HTERT RPE-1 (cell line): ENCODE data around the gene PRAC1.

Experiments
- in situ Hi-C: fragments of 300-500 bp; cut with MboI; formaldehyde crosslinking; loops from 4 replicates; pipeline ENCODE4 v1.14.3; 2020; ENCODE audit warnings: low sequenced_read_pairs

PRAC1 gene

DNA sequence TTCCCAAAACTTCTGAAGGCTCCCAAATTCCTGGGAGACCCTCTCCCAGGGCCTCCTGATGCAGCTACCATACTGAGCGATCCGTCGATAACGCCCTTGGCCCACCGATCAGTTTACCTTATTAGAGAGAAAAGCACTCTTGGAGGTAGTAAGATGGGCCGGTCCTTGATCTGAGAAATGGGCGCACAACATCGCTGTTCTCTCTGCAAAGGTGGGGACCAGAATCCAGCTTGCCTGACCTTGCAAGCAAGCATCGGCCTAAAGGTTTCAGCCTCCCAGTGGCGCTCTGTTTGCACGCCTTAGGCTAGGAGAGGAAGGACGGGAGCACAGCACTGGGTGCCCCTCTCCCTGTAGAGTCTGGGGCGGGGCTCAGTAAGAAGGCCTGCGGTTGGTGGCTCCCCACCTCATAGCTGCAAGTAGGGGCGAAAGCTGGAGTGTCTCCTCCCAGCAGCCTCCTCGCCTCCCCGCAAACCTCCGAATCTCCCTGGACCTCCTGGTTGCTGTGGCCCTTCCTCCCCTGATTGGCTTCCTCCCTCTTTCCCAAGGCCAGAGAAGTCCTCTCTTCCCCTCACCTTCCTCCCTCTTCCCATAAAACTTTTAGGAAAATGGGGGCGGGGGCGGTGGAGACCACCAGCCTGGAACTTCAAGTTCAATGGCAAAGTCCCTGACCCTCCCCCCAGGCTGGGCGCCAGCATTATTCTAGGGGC, at the start of gene PRAC1:
Gene PRAC1 (minus strand): TSS at position 318 of the 707 bp plus-strand sequence. CDS start 126 bp downstream, at position 192.
- in situ Hi-C loops = no loop called here

DNA sequence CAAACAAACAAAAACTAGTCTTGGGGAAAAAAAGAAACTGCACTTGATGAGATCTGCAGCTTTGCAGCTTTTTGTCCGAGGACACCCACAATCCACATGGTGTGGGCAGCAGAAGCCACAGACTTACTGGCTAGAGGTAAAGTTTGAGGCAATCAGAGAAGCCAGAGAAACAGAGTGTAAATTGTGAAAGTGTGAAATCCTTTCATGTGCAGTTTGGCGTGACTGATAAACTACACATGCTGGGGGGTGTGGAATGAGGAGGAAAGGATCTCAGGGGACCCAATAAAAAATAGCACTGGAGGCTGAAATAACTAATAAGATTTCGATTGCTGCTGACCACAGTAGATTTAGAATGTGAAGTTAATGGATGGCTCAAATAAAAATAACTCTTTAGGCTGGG, 48.6 kb upstream of the PRAC1 start:
- in situ Hi-C loops = no loop called here

GRCh38 chr17:48769009-48769675, 46.8 kb upstream of the PRAC1 start:
- in situ Hi-C loops = no loop called here

DNA sequence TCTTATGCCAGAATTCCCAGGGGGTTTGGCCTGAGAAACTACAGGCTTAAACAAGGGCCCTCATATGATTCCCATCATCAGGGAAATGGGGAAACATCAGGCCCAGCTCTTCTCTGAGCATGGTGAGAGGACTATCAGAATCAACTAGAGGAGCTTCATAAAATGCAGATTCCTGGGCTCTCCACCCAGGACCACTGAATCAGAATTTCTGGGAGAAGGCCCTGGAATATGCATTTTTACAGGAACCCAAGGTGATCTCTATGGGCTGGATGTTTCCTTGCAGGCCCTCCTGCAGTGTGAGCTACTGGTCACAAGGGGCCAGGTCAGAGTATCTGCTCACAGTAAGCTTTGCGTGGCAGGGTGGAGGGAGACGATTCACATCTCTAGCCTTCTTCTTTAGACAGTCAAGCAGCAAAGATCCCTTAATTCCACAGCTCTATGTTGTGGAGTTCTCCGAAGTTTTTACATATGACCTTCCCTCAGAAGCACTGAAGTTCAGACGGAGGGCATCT, 45.0 kb upstream of the PRAC1 start:
- in situ Hi-C loops = no loop called here

GRCh38 chr17:48761114-48761513, 38.8 kb upstream of the PRAC1 start:
- in situ Hi-C loops = no loop called here

DNA sequence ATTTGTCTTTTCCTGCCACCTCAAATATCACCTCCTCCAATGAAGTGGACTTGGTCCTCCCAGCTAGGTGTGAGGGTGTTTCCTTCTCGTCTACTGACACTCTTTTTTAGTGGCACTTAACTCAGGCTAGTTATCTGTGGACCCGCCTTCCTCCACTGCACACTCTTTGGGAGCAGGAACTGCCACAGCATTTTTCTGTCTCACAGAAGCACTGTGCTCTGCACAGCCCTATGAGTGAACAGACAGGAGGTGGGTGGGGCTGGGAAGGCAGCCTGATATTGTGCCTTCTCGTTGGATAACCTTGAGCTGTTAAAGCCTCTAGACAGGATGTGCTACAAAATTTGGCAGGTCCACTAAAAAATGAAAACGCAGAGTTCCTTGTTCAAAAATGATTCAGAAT, 38.1 kb upstream of the PRAC1 start:
- in situ Hi-C loops = no loop called here

GRCh38 chr17:48759288-48759687, 37.0 kb upstream of the PRAC1 start:
- in situ Hi-C loops = no loop called here

- in situ Hi-C loops = no loop called here
Measured at GRCh38 chr17:48757524-48757961, 35.2 kb upstream of the PRAC1 start.

DNA sequence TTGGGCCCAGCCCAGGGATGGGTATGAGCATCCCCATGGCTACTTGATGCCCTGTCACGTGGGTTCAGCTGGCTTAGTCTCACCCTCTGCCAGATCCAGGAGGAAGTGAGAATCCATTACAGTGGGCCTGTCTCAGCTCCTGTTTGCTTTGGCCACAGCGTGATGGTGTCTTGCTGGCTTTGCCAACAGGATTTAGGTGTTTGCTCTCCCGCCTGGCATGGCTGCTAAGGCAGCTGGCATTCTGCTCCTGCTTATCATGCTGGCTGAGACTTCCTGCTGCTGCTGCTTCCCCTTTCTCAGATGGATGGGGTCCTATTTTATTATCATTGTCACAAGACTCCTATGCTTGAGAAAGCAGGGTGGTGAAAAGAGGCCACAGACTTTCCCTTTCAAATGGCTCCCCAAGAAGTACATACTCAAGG, 34.5 kb upstream of the PRAC1 start:
- in situ Hi-C loops = no loop called here

DNA sequence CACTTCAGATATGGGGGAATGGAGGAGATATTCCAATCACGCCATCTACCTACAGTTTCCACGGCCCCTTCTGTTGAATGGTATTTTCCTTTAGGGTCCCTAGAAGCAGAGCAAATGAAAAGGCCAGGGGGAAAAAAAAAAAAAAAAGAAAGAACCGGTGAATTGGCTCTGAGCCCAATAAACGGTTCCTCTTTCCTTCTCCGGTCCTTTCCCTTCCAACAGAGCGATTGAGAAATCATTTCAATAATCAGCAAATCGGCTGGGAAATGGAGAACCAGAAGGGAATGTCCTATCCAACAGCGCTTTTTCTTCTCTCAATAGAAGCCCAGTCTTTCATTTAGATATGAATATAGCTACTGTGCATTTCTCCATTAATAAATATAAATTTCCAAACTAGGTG, 33.0 kb upstream of the PRAC1 start:
- in situ Hi-C loops = no loop called here

- in situ Hi-C loops = no loop called here
Measured at GRCh38 chr17:48754500-48755261, 32.4 kb upstream of the PRAC1 start.

DNA sequence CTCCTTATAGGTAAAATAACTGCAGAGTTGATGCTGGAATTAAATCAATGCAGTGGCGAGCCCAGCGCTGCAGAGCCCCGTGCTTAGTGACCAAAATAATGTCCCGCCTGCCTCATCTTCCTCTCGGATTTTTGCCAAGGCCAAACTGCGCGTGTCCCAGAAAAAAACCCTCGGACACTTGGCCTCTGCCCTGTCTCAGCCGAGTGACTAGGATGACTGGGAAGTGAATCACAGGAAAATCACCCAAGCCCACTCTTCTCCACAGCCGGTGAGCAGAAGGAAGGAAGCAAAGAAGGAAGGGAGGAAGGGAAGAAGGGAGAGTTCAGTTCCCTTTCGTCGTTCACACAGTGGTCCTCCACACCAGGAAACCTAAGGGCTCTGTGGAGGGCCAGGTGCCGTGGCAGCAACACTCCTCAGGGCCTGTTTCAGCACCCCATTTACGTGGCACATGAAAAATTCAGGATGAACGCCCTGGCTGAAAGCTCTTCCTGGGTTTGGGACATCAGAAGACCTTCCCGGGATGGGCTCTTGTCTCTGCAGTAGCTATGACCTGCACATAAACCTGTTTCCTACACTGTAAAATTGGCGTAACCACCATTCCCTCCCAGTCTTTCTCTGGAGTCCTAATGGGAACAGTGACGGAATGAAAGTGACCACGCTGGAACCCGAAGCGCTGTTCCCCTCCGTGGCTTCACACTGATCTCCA, 31.6 kb upstream of the PRAC1 start:
- in situ Hi-C loops = no loop called here

DNA sequence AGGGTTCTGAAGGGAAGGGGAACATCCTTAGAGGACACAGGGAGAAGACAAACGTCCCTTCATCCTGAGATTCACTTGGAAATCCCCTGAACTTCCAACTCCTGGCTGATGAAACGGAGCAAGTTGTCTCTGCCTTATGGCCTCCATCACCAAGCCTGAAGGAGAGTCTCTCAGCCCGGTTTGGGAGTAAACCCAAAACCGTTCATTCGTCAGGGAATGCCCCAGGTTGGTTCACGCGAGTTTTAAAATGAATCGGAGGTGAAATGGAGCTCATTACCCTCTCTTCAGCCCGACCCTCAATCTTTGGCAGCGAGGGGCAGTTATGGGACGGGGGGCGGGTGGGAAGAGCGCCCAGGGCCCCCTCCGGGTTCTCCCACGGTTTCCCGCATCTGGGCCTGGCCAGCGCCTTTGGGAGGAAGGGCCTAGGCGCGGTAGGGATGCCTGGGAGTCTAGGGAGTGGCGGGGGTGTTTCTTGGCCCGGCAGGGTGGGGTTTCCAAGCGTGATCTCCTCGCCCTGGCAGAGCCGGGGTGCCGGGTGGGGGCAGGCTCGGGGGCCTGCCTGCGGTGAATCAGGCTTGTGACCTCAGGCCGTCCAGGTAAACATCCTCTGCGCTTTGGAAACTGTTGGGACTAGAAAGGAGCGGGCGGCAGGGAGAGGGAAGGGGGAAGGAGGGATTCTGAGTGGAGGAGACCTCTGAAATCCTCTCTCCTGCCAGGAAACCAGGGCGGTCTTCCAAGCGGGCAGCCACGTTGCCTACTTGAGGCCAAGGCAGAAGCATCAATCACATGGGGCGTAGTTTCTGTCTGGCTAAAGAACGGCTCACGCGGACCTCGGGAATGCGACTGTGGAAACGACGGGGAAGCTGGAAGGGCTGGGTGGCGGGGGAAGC, 30.3 kb upstream of the PRAC1 start:
- in situ Hi-C loops = no loop called here

DNA sequence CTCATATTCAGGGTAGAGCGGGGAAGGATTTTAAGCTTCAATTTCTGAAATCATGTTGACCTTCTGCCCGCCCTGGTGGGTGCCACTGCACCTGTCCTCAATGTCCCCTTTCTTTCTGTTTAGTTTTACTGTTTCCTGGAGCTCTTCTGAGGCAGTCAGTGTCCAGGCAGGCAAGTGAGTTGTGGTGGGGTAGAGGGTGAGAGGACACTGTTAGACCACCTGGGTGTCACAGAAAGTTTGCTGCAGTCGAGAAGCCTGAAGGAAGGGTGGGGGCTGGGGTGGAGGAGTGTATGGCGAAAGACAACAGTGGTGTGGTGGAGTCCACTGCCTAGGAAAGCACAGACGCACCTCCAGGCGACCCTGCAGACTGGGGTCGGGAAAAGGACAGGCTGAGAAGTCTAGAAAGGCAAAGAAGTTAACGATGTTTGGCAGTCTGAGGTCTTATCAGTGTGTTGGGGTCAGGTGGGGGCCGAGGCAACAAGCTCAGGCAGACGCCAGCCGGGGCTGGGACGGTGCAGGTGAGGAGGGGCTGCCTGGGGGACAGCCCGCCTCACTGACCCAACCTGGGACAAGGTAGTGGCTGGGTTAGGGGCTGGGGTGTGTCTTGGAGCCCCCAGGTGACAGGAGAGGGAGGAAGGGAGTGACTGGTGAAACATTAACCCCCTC, 29.5 kb upstream of the PRAC1 start:
- in situ Hi-C loops = no loop called here

GRCh38 chr17:48751172-48751571, 28.9 kb upstream of the PRAC1 start:
- in situ Hi-C loops = no loop called here

GRCh38 chr17:48749621-48750553, 27.6 kb upstream of the PRAC1 start:
- in situ Hi-C loops = no loop called here

DNA sequence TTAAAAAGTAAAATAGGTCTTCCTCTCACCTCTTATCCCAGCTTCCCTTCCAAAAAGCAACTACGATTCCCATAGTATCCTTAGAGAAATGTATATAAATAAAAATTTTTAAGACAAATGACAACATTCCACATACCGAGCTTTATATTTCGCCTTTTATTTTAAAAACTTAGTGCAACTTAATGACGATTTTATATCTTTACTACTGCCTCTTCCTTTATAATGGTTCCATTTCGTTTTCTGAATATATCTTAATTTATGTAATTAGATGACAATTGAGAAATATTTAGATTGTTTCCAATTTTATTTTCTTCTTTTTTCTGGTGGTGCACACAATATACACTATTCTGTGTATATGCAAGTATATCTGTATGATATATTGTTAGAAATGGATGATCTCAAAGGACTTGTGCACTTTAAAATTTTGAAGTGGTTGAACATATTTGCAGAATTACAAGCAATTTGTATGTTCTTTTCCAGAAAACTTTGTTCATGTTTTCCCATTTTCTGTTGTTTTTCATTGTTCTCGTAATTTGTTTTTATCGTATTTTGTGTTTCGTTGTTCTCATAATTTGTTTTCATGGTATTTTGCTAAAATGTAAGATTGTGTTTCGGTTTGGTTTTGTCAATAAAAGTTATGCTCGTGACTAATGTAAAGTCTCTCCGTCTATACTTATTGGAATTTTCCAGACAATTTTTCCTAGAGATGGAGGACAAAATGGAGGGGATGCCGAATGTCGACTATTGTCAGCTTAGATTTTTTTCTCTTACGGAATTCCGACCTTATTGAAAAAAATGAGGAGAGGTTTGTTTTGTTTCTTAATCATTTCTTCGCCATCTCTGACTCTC, 26.6 kb upstream of the PRAC1 start:
- in situ Hi-C loops = no loop called here
